Effector memory CD4-positive, alpha-beta T cell (primary cell): ENCODE data around the gene CUX1.
"Not testable (repeated sequence)": the region's sequence is repeated elsewhere in the genome, so short reads cannot be mapped to it uniquely, and the experiment has no call there.

Experiments
- DNase-seq, 3 donors: peaks; one replicate each; pipeline ENCODE4 v3.0.0-alpha.2; 2020
- H3K27ac ChIP-seq: 2 replicates; pipeline ENCODE4 v1.7.0; 2013; ENCODE audit warnings: mild to moderate bottlenecking, low read length, moderate library complexity; ENCODE audit not compliant: insufficient read depth, poor library complexity, severe bottlenecking
- H3K27me3 ChIP-seq: replicated peaks from 2 replicates; pipeline ENCODE4 v1.7.0; 2013; ENCODE audit warnings: mild to moderate bottlenecking, low read length; ENCODE audit not compliant: insufficient read depth, control insufficient read depth, poor library complexity, severe bottlenecking
- H3K36me3 ChIP-seq: 2 replicates; pipeline ENCODE4 v1.7.0; 2013; ENCODE audit warnings: mild to moderate bottlenecking, low read length, moderate library complexity; ENCODE audit not compliant: control insufficient read depth, insufficient read depth
- H3K4me1 ChIP-seq: 2 replicates; pipeline ENCODE4 v1.7.0; 2013; ENCODE audit warnings: low read length, mild to moderate bottlenecking; ENCODE audit not compliant: control insufficient read depth, insufficient read depth, poor library complexity, severe bottlenecking
- H3K4me3 ChIP-seq: 2 replicates; pipeline ENCODE4 v1.7.0; 2013; ENCODE audit warnings: low read length, low read depth, mild to moderate bottlenecking; ENCODE audit not compliant: insufficient read depth, poor library complexity, severe bottlenecking
- H3K9me3 ChIP-seq: 2 replicates; pipeline ENCODE4 v1.7.0; 2013; ENCODE audit warnings: mild to moderate bottlenecking, low read length, moderate library complexity; ENCODE audit not compliant: control insufficient read depth

The CUX1 gene

DNA sequence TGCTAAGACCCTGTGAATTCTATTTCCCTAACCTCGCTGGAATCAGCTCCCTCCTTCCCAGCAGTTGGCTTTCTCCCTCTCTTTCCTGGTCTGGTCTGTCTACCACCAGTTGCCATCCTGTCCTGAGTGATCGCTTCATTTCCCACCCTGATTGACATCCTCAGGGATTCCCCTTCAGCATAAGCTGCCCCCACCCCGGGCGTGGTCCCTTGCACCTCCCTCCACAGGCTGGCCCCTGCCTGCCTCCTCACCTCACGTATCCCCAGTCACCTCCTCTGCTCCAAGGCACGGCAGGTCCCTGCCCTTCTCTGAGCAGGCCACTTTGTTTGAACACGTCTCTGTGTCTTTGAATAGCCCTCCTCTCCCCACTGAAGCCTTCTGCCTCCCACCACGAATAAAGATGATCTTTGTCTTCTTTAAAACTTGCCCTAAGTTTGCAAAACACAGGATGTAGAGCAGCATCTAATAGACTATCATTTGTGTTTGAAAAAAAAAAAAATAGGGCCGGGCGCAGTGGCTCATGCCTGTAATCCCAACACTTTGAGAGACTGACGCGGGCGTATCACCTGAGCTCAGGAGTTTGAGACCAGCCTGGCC, 233.5 kb downstream of the CUX1 start:
- H3K9me3 ChIP-seq, result no peaks in the 10 kb centered on the region
- no peaks in the 10 kb centered on the region for H3K36me3 ChIP-seq
- no peak overlapping the region for H3K4me3 ChIP-seq
- no peak overlapping the region for H3K27ac ChIP-seq
- no peaks in the 10 kb centered on the region for H3K4me1 ChIP-seq
- DNase-seq, result no peak
- no peaks in the 10 kb centered on the region for H3K27me3 ChIP-seq

DNA sequence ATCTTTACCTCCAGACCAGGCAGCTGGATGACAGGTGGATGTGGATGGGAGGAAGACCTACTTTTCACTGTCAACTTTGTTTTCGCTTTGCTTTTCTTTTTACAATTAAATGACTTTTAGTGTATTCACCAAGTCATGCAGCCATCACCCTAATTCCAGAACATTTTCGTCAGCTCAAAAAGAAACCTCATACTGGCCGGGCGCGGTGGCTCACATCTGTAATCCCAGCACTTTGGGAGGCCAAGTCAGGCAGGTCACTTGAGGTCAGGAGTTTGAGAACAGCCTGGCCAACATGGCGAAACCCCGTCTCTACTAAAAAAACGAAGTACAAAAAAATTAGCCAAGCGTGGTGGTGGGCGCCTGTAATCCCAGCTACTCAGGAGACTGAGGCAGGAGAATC, 234.3 kb downstream of the CUX1 start:
- H3K4me3 ChIP-seq, H3K4me1 ChIP-seq, H3K27me3 ChIP-seq, H3K36me3 ChIP-seq, H3K9me3 ChIP-seq, H3K27ac ChIP-seq, DNase-seq: not testable (repeated sequence)

DNA sequence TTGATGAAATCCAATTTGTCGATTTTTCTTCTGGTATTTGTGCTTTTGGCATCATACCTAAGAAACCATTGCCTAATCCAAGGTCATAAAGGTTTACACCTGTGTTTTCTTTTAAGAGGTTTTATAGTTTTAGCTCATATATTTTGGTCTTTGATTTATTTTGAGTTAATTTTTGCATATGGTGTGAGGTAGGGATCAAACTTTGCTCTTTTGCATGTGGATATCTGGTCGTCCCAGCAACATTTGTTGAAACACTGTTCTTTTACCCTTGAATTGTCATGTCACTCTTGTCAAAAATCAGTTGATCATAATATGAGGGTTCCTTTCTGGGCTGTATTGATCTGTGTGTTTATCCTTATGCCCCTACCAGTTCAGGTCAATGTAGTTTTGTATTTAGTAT, 236.7 kb downstream of the CUX1 start:
- no peak for DNase-seq
- Histone ChIP-seq H3K9me3 (no peaks in the 10 kb centered on the region), H3K36me3 (no peaks in the 10 kb centered on the region), H3K4me1 (no peaks in the 10 kb centered on the region), H3K27me3 (no peaks in the 10 kb centered on the region), H3K27ac (no peak overlapping the region), H3K4me3 (no peak overlapping the region)

DNA sequence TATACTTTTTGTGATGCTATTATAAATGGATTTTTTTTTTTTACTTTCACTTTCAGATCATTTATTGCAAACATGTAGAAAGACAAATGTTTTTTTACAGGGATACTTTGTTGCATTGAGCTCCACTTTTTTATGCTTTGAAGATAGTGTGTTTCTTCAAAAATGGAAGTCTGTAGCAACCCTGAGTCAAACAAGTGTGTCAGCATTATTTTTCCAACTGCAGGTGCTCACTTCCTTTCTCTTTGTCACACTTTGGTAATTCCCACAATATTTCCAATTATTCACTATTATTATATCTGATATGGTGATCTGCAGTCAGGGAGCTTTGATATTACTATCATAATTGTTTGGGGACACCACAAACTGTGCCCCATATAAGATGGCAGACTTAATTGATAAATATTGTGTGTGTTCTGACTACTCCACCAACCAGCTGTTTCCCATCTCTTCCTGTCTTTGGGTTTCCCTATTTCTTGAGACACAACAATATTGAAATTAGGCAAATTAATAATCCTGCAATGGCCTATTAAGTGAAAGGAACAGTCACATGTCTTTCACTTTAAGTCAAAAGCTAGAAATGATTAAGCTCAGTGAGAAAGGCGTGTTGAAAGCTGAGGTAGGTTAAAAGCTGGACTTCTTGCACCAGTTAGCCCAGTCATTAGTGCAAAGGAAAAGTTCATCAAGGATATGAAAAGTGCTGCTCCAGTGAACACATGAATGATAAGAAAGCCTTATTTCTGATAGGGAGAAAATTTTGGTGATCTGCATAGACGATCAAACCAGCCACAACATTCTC, 238.0 kb downstream of the CUX1 start:
- DNase-seq, result no peak
- no peak overlapping the region for H3K4me3 ChIP-seq
- H3K4me1 ChIP-seq, result no peaks in the 10 kb centered on the region
- H3K27ac ChIP-seq, result no peak overlapping the region
- no peaks in the 10 kb centered on the region for H3K27me3 ChIP-seq
- H3K9me3 ChIP-seq, result no peaks in the 10 kb centered on the region
- H3K36me3 ChIP-seq, result no peaks in the 10 kb centered on the region

DNA sequence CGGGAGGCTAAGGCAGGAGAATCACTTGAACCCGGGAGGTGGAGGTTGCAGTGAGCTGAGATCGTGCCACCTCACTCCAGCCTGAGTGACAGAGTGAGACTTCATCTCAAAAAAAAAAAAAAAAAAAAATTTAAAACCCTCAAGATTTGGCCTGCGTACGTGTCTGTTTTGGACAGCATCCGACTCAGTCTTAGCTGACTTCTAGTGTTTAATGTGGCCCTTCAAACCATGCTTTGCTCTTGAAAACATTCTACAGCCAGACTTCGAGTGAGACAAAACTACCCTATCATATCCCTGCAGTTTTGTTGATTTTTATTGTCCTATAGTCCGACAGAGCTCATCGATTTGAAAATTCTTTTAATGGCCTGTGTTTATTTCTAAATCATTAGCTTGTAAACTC, 242.1 kb downstream of the CUX1 start:
- H3K4me1 ChIP-seq, result no peaks in the 10 kb centered on the region
- H3K27me3 ChIP-seq, result no peaks in the 10 kb centered on the region
- no peaks in the 10 kb centered on the region for H3K9me3 ChIP-seq
- no peak for DNase-seq
- no peak overlapping the region for H3K4me3 ChIP-seq
- no peaks in the 10 kb centered on the region for H3K36me3 ChIP-seq
- no peak overlapping the region for H3K27ac ChIP-seq

DNA sequence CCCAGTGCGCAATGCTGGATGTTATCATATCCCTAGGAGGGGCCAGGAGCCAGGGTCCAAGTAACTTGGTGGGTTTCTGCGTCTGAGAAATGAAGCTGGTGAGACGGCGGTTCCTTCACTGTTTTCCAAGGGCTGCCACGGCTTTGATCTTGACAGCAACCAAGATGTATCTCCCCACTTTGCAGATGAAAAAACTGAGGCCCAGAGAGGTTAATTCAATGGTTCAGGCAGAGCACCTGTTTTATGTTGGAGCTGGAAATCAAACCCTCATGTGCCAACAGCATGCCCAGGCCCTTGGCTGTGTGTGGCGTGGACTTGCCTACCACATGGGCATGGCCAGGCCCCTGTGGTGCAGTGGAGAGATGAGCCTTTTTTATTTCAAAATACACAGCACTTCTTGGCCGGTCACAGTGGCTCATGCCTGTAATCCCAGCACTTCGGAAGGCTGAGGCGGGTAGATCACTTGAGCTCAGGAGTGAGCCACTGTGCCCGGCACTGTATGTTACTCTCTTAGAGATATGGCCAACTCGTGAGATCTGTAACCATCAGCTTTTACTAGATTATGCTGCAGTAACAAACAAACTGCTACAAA, 244.0 kb downstream of the CUX1 start:
- Histone ChIP-seq H3K4me3 (no peak overlapping the region), H3K9me3 (no peaks in the 10 kb centered on the region), H3K4me1 (no peaks in the 10 kb centered on the region), H3K27me3 (no peaks in the 10 kb centered on the region), H3K27ac (no peak overlapping the region), H3K36me3 (no peaks in the 10 kb centered on the region)
- DNase-seq, result no peak

DNA sequence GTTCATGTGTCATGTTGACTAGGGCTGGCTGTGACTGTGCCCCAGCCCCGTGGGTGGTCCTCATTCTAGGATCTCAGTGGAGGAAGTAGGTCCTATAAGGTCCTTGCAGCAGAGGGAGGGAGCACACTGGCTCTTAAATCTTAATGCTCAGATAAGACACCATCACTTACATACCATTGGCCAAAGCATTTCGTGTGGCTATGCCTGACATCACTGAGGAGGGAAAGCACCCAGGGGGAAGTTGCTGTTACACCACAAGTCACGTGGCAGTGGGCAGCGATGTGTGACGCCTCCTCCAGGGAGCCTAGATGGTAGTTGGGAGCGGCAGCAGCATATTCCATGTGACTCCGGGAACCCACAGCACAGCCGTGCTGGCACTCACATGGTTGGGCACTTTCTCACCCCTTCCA, 244.6 kb downstream of the CUX1 start:
- no peak for DNase-seq
- no peaks in the 10 kb centered on the region for H3K36me3 ChIP-seq
- H3K4me3 ChIP-seq, result no peak overlapping the region
- no peak overlapping the region for H3K27ac ChIP-seq
- H3K27me3 ChIP-seq, result no peaks in the 10 kb centered on the region
- H3K4me1 ChIP-seq, result no peaks in the 10 kb centered on the region
- H3K9me3 ChIP-seq, result no peaks in the 10 kb centered on the region

DNA sequence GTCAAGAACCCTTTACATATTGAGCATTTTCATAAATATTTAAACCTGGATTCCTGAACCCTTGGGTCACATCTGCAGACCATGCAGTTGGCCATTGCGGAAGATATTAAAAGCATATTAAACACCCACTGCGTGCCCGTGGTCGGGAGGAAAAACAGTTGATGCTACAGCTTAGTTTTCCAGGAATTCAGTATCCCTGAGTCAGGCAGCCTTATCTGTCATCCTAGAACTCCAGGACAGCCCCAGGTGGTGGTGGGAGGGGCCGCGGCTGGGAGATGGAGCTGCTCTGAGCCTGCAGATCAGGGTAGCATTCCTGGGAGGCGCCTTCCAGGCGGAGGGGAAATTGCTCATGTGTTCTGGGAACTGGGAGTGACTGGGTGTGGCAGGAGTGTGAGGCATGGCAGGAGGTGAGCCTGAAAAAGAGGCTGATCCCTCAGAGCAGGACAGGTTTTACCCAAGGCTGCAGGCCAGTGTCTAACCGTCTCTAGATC, 246.3 kb downstream of the CUX1 start:
- no peak for DNase-seq
- Histone ChIP-seq H3K4me3 (no peak overlapping the region), H3K36me3 (no peaks in the 10 kb centered on the region), H3K27ac (no peak overlapping the region), H3K27me3 (no peaks in the 10 kb centered on the region), H3K9me3 (no peaks in the 10 kb centered on the region), H3K4me1 (no peaks in the 10 kb centered on the region)

DNA sequence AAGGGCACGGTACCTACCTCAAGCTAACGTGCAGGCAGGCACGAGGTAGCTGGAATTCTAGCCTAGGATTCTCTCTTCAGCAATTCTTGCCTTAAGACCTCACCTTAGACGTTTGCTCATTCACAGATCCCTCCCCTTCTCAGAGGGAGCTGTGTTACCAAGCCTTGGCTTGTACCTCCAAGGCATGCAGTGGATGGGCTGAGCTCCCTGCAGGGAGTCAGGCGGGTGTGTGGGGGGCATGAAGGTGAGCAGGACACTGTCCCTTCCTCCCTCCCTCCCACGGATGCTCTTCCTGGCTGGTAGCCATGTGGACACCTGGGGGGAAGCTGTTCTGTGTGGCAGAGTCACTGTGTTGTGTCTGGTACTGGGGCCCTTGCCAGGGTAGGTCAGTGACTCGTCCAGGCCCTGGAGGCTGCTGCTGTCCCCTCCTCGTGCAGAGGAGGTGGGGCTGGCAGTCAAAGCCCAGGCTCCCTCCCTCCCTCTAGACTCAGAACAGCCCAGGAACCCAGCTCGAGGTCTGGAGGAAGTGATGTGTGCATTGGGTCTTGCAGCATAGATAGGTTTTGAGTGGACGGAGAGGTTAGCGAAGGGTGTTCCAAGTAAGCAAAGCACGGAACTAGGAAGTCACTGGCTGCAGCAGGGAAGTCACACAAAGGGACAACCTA, 247.1 kb downstream of the CUX1 start:
- no peaks in the 10 kb centered on the region for H3K36me3 ChIP-seq
- no peak overlapping the region for H3K27ac ChIP-seq
- no peaks in the 10 kb centered on the region for H3K9me3 ChIP-seq
- no peaks in the 10 kb centered on the region for H3K27me3 ChIP-seq
- no peak for DNase-seq
- H3K4me1 ChIP-seq, result no peaks in the 10 kb centered on the region
- H3K4me3 ChIP-seq, result no peak overlapping the region

DNA sequence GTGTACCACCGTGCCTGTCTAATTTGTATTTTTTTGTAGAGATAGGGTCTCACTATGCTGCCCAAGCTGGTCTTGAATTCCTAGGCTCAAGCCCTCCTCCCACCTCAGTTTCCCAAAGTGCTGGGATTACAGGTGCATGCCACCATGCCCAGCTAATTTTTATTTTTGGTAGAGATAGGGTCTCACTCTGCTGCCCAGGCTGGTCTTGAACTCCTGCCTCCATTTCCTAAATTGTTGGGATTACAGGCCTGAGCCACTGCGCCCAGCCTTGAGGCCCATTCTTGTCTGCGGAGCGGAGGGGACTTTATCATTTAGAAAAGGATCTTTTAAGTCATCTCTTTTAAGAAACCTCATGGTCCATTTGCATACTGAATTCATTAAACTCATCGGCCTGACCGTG, 247.8 kb downstream of the CUX1 start:
- no peak for DNase-seq
- Histone ChIP-seq H3K4me1 (no peaks in the 10 kb centered on the region), H3K4me3 (no peak overlapping the region), H3K36me3 (peaks cover 6% of the 10 kb centered on the region), H3K27me3 (no peaks in the 10 kb centered on the region), H3K27ac (no peak overlapping the region), H3K9me3 (no peaks in the 10 kb centered on the region)
